Stimulated activated CD4-positive, alpha-beta T cell treated with anti-CD3 and anti-CD28 coated beads, TNF-alpha, amount 100 ng/mL, for 4 hours (primary cell): ENCODE results near the gene CHPF2.

ENCODE experiments used
- DNase-seq, 3 experiments: peaks; one replicate each; pipeline ENCODE4 v3.0.0-alpha.2; 2020; ENCODE audit warnings: low read depth in 3 of 3

Gene CHPF2

DNA sequence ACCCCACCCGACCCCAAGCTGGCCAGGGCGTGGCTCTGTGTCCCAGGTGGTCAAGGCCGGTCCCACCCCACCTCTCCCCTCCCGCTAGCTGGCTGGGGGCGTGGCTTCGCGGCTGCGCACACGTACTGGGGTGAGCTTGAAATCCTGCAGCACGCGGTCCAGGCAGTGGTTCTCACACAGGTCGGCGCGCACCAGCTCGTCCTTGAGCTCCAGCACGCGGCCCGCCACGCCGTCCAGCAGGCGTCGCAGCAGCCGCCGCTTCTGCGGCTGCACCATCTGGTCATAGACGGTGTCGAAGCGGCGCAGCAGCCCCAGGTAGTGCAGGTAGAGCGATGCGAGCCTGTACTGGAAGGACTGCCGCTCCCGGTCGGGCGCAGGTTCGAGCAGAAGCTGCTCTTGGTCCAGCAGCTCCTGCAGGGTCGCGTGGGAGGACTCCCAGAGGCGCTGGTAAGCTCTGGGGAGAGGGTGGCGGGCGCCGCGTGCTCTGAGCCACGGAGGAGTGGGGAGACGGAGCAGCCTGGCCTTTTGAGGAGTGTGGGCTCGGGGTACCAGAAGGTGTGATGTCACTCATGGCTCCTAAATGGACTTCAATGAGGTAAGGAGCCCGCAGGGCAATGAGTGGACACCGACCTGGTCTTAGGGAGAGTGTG, 27.8 kb upstream of the CHPF2 start:
- no peak for DNase-seq

DNA sequence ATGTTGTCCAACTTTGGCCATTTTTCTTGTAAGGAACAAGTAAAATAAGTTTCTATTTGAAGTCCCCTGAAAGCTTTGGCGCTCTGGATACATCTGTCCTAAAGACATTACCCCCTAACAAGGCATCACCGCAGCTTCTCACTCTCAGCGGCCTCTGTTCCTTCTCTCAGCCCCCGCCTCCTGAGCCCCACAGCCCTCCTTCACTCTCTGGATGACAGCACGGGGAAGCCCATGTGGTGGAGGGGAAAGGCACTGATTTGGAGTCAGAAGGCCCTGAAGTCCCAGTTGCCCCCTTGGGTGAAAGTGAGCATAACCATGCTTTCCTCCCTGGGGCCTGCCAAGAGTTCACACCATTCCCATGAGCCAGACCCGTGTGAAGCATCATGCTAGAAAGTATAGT, 26.6 kb upstream of the CHPF2 start:
- no peak for DNase-seq

DNA sequence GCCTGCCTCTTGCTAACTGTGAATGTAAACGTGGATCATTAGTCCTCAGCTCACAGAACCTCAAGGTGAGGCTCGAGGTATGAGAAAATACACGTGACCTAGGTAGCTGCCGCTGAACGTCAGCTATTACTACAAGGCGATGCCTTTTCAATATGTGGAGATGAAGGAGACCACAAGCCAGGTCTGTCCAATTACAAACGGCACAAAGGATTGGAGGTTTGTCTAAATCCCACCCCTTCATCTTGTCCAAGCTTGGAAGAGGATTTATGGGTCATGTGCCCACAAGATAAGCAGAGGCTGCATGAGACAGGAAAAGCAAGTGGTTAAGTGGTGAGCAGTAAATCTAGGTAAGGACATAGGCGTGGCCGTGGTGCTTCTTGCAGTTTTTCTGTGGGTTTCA, 25.4 kb upstream of the CHPF2 start:
- DNase-seq, result no peak

DNA sequence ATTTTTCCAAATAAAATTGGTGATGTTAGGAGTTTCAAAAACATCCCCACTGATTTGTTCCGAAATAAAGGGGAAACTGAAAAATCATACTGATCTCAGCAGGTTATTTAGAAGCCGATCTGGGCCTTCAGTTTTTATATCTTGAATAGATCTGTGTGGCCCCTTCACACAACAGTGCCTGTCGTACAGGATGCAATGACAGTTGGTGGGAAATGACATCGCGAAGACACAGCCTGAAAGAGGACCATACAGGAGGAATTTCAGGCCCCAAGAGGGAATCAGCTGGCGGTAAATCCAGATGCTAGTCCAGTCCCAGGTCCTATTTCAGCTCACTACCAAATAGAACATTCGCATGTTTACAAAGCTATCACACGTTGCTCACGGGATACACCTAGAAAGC, 25.0 kb upstream of the CHPF2 start:
- no peak for DNase-seq

DNA sequence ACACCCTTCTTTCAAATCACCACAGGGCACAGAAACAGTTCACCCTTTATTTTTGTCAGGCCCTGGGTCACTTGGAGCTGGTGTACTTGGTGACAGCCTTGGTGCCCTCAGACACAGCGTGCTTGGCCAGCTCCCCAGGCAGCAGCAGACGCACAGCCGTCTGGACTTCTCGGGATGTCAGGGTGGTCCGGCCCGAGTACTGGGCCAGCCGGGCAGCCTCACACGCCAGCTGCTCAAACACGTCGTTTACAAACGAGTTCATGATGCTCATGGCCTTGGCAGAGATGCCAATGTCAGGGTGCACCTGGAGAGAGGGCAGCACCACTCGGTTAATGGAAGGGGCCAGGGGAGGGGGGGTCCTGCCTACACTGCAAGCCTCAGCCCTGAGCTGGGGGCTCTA, 24.5 kb upstream of the CHPF2 start:
- no peak for DNase-seq

DNA sequence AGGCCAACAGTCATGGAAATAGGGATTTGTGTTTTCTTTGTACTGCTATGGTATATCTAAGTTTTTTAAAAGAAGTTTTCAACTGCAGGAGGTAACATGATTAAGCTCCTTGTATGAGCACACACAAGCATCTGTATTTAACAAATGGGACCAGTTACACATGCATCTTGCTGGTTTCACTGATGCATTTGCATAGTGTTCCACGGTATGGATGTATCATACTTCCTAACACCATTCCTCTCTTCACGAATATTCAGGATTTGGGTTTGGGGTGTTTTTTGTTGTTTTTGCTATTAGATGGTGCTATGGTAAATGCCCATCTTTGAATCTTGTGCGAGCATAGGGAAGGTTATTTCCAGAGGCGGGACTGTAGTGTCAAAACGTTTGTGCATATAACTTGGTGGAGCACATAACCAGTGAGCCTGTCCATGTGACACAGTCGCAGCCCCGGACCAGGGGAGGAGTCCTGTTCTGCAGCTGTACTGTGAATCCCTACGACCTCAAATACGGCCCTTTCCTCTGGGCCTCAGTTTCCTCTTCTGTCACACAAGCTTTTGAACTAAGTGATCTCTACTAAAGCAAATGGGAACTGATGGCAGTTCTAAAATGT, 23.9 kb upstream of the CHPF2 start:
- DNase-seq, result no peak

DNA sequence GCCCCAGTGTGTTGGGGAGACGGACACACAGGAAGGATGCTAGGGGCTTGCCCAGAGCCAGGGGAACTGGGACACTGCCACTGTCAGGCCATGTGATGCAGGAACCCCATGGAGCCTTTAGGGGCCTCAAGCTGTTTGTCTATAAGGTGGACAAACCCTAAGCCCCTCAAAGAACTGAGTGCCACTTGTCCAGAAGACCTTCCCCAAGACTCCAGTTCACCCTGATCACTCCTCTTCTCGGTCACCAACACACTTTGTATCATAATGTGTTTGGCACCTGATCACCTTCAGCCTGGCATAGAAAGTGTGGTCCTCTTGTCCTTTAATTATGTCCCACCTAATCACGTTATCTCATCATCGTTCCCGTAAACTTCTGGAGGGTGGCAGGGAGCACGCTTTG, 22.7 kb upstream of the CHPF2 start:
- DNase-seq, result no peak

DNA sequence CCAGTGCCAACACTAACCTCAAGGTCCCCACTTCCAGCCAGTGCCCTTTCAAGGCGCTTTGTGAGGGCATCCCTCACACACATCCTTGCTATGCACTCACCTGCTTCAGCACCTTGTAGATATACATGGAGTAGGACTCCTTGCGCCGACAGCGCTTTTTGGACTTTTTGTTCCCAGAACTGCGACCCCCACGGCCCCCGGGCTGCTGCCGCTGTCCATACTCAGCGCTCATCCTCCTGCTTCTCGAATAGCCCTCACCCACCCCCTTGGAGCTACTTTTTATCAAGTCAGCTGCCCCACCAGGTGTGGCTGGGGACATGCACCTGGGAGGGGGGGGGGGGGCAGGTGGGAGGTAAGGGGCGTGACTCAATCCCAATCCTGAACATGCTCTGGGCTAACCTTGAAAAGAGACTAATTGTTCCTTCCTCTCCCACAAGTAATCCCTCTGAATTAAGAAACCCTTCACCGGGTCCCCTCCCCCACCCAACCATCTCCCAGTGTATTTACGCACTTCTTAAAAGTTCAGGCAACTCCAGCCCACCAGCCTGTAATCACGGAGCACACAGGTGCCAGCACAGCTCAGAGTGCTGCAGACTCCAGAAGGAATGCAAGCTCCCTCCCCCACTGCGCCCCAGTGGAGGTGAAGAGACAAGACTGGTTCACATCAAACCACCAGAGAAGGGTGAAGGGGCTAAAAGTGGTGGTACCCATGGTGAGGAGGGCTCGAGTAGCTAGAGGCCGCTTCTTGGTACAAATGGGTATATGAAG, 22.0 kb upstream of the CHPF2 start, which contains the start of gene H2BK1:
H2BK1 (minus strand) TSS at position 402 of the 768 bp plus-strand sequence; CDS start at position 232, 170 bp downstream.
- no peak for DNase-seq

DNA sequence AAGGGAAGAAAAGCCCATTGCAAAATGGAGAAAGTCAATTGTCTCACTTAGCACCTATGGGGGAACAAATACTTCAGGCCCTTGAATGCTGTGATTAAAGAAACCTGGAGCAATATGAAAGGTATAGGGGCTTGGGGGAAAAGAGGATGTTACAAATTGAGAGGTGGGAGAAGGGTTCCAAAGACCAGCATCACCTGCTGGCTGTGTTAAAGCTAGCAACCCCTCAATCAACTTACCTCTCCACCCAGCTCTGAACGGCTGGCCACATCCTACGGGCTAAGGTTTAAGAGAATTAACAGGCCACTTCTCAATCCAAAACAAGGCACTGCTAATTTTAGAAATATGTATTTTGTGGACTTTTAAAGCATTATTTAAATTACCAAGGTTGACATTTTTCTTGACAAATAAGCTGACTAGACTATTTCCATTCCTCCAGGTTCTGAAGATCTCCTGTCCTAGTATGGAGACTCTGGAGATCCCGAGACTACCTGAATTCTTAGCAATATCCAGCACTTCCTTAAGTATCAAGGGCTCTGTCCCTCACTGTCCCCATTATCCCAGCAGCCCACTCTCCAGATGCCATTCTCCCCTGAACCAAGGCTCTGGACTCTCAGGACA, 21.0 kb upstream of the CHPF2 start:
- no peak for DNase-seq

DNA sequence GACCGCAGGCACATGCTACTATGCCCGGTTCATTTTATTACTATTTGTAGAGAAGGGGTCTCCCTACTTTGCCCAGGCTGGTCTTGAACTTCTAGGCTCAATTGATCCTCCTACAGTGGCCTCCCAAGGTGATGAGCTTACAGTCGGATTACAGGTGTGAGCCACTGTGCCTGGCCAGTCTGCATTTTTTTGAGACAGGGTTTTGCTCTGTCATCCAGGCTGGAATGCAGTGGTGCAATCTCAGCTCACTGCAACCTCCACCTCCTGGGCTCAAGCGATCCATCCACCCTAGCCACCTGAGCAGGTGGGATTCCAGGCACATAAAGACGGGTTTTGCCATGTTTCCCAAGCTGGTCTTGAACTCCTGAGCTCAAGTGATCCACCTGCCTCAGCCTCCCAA, 19.7 kb upstream of the CHPF2 start:
- no peak for DNase-seq

DNA sequence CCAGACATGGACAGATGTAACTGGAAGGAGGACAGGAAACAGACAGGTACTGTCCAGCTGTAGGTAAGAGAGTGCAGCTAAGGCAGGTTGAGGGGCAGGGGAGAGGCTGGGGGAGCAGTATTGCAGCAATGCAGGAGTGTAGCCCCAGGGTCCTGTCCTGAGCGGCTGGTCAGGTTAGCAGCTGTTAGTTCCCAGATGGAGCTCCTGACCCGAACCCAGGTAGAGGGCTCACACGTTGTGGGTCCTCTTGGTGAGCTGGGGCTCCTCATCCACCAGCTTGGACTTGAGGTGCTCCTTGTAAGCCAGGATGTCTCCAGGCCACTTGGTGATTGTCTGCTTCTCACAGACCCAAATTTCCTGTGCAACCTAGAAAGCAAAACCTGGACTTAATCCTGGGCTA, 18.5 kb upstream of the CHPF2 start:
- DNase-seq, result no peak

DNA sequence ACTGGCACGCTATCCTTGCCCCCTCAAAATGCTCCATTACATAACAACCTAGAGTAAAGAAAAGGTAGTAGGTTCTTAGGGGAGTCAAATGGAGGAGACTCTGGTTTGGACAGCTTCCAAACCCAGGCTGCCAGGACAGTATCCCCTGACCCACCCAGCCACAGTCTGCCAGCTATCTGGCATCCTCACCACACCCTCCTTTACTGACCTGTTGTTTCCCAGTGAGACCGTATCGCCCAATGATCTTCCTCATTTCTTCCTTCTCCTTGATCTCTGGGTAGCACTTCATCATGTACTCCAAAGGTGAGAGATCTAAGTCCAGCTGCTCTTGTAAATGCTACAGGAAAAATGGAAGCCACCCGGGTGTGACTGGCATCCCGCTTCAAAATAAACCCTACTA, 16.9 kb upstream of the CHPF2 start:
- no peak for DNase-seq

DNA sequence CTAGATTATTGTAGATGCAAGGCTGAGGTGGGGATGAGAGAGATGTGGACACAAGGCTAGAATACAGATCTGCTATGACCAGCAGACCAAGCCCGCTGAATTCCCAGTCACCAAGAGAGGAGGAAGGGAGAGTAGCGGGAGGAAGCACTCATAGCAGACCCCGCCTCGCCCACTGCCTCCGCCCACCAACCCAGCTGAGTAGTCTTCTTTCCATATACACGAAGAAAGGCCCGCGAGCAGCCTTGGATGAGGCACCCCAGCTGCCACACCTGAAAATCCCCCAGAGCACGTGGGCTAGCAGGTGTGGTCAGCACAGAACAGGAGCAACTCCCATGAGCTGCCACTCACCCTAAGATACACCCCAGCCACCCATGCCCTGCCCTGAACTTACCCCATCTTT, 14.1 kb upstream of the CHPF2 start:
- no peak for DNase-seq

DNA sequence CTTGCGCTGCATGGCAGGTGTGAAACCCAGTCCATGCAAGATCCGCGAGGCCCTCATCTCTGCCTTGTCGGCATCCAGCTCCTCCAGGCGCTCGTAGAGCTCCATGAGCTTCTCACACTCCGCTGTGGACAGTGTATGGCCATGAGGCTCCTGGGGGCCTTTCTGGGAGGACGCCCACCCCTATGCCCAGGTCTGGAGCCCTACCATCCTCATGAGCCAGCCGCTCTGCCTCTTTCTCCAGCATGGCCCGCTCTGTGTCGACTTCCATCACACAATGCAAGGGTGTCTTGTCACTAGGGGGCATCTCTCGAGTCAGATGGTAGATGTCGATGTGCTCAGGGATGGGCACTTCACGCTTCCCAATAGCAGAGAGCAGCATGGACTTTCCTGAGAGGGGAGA, 8.6 kb upstream of the CHPF2 start:
- no peak for DNase-seq

DNA sequence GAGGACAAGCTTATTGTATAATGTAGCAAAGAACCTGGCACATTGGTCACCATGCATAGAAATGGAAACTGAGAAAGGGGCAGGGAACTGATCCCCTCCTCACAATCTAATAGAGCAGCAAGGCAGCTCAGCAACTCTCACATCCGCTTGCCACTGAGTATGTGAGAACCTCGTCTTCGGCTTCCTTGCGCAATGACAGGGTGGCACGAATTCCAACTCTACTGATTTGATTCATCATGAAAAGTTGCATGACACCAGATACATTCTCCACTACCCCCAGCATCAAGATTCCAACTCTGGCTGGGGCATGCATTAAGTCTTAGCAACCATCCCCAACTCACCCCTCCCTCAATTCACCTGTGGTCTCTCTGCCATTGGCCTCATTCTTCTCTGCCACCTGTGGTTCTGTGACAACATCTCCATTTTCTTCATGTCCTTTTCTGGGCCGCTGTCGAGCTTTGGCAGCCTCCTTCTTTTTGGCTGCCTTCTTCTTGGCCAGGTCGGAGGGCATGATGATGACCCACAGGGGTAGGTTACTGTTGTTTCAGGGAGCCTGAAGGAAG, 6.3 kb upstream of the CHPF2 start:
- DNase-seq, result no peak

DNA sequence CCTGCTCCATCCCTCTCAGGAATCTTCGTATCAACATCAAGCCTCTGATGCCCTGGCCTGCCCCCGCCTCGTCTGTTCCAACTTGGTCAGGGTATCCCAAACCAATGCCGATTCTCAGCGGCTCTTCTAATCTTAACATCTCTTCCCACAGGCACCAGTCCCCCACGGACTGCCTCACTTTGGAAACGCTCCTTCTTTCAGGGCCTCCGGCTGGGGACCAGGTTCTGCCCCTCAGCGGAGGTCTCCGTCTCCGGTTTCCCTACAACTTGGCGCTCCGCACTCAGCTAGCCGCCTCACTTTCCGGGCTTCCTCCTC, 5.8 kb upstream of the CHPF2 start:
- DNase-seq, result no peak

DNA sequence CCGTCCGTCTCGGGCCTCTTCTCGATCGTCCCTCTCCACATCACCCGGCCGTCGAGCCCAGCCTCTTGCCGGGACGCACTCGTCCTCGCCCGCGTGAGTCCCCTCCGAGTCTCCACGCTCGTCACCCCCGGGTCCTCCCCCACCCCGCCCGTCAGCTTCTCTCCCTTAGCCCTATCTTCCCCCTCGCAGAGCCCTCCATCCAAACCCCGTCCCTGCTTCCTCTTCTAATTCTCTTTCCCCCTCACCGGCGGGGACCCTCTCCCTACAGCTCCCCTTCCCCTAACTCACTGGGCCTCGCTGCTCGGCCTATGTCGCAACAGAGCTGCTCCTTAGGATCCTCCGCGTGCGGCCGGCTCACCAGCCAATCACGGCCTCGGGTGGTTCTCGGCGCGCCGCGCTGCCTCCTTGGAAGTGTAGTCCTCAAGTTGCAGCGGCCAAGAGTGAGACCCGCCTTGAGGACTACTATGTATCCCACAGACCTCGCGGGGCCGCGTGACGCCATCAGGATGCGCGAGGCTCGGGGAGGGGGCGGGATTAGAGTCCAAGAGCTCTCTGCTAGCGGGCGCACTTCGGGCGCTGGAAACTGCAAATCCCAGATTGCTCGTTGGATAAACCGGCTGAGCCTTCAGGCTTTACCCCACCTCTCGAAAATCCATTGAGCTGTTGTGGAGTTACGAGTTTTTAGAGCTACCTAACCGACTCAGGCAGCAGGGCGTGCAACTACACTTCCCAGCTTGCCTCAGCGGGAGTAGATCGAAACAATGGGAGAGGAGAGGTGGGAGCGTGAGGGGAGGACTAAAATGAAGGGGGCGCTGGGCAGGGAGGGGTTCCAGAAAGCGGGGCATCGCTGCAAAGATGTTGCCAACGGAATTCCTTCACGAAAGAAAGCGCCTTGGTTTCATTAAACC, 5.2 kb upstream of the CHPF2 start, which contains the start of gene ABCF2:
ABCF2 (minus strand) TSS at position 331 of the 908 bp plus-strand sequence. CDS start 747 bp downstream, outside the sequence.
- peak; percentile 94 to 97 (median 97) for DNase-seq

DNA sequence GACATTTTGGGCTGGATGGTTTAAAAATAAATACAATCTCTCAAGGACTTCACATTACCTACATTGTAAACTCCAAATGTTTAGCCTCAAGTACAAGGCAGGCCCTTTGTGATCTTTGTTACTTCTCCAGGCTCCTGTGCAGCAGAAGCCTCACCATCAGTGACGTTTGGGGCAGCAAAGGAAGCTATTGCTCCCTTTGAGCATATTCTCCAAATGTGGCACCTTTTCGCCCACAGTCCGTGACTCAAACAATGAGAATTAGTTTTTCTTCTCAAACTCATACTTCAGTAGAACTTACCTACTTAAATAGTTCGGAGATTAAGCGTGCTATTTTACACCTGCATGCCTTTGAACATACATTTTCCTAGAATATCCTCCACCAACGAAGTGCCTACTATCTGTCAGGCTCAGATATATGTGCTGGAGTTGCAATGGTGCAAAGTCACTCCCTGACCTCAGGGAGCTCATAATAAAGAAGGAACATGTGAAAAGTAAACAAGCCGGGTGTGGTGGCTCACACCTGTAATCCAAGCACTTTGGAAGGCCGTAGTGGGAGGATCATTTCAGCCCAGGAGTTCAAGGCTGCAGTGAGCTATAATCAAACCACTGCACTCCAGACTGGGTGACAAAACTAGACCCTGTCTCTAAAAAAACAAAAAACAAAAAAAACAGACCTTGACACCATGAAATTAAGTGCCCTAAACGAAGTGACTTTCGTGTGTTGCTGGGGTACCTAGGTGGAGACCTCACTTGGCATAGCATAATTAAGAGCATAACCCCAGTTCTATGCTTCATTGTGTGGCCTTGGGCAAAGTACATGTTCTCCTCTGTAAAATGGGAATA, 4.0 kb upstream of the CHPF2 start:
- DNase-seq, result no peak

DNA sequence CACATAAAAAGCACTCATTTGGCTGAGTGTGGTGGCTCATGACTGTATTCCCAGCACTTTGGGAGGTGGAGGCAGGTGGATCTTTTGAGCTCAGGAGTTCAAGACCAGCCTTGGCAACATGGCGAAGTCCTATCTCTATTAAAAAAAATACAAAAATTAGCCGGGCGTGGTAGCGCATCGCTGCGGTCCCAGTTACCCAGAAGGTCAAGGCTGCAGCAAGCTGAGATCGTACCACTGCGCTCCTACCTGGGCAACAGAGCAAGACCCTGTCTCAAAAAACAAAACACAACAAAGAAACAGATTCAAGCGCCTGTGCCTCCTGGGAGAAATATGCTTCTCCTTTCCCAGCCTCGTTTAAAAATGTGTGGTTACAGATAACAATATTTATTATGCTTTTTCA, 3.0 kb upstream of the CHPF2 start:
- DNase-seq, result no peak

DNA sequence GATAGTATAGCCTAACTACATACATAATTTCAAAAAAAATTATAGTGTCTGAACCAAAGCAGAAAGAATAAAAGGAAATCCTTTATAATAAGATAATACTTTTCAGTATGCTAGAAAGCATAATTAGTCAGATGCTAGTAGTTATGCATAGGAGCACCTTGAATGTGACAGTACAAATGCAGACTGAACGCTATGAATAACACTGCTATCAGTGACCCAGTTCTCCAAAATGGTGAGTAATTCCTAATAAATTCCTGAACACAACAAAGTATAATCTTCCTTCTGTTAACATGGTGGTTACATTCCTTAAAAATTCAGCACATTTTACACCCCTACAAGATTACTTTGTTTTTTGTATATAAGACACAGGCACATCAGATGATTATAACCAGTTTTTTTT, 1.2 kb upstream of the CHPF2 start:
- no peak for DNase-seq
